ENCODE measurements around the gene PTGS1.

GRCh38 chr9:122372856-122373845 lies 2.3 kb downstream of the PTGS1 start:
- no peak for TF ChIP-seq CTCF (IDR thresholded peaks at IDR 0.05; ENCODE audit: low read length)
- no peak for TF ChIP-seq EZH2 (optimal IDR thresholded peaks at IDR 0.05; ENCODE audit: low read depth, low read length)

All from MM.1S (cell line).